Activated naive CD8-positive, alpha-beta T cell (primary cell): ENCODE results near the gene TIMM50.
"Not testable (repeated sequence)": the region's sequence is repeated elsewhere in the genome, so short reads cannot be mapped to it uniquely, and the experiment has no call there.

Experiments used
- H3K27ac Mint-ChIP-seq: one replicate; pipeline ENCODE4 v1.8.0; 2021; ENCODE audit warnings: mixed read lengths
- H3K27me3 Mint-ChIP-seq: one replicate; pipeline ENCODE4 v1.8.0; 2021; ENCODE audit warnings: mixed read lengths
- H3K36me3 Mint-ChIP-seq: one replicate; pipeline ENCODE4 v1.8.0; 2021; ENCODE audit warnings: mixed read lengths
- H3K4me1 Mint-ChIP-seq: one replicate; pipeline ENCODE4 v1.8.0; 2021; ENCODE audit warnings: low read depth, mixed read lengths
- H3K4me3 Mint-ChIP-seq: one replicate; pipeline ENCODE4 v1.8.0; 2021; ENCODE audit warnings: mild to moderate bottlenecking, mixed read lengths
- H3K9me3 Mint-ChIP-seq: one replicate; pipeline ENCODE4 v1.8.0; 2021; ENCODE audit warnings: low read depth, mixed read lengths

TIMM50 gene

GRCh38 chr19:39449116-39449797 lies 31.4 kb upstream of the TIMM50 start:
- H3K4me3 Mint-ChIP-seq: peak overlapping the region; percentile 97
- H3K4me1 Mint-ChIP-seq: peaks cover 70% of the 10 kb centered on the region
- H3K9me3 Mint-ChIP-seq: no peaks in the 10 kb centered on the region
- no peaks in the 10 kb centered on the region for H3K27me3 Mint-ChIP-seq
- H3K36me3 Mint-ChIP-seq: peaks cover 14% of the 10 kb centered on the region
- peak overlapping the region; percentile 99 for H3K27ac Mint-ChIP-seq

GRCh38 chr19:39451257-39451656 lies 29.4 kb upstream of the TIMM50 start:
- H3K27ac Mint-ChIP-seq, H3K9me3 Mint-ChIP-seq, H3K36me3 Mint-ChIP-seq, H3K27me3 Mint-ChIP-seq, H3K4me3 Mint-ChIP-seq: not testable (repeated sequence)
- H3K4me1 Mint-ChIP-seq: peaks cover 62% of the 10 kb centered on the region

- peaks cover 3% of the 10 kb centered on the region for H3K4me1 Mint-ChIP-seq
- H3K36me3 Mint-ChIP-seq: no peaks in the 10 kb centered on the region
- H3K27ac Mint-ChIP-seq: no peak overlapping the region
- no peak overlapping the region for H3K4me3 Mint-ChIP-seq
- no peaks in the 10 kb centered on the region for H3K9me3 Mint-ChIP-seq
- H3K27me3 Mint-ChIP-seq: no peaks in the 10 kb centered on the region
Measured at GRCh38 chr19:39463403-39463802, 17.2 kb upstream of the TIMM50 start.

- Mint-ChIP-seq H3K36me3 (peaks cover 3% of the 10 kb centered on the region), H3K4me1 (peaks cover 12% of the 10 kb centered on the region), H3K27me3 (no peaks in the 10 kb centered on the region), H3K4me3 (no peak overlapping the region), H3K27ac (no peak overlapping the region), H3K9me3 (no peaks in the 10 kb centered on the region)
Measured at GRCh38 chr19:39465956-39466747, 14.5 kb upstream of the TIMM50 start.

GRCh38 chr19:39467941-39468340 lies 12.7 kb upstream of the TIMM50 start:
- no peak overlapping the region for H3K4me3 Mint-ChIP-seq
- no peak overlapping the region for H3K27ac Mint-ChIP-seq
- H3K27me3 Mint-ChIP-seq: no peaks in the 10 kb centered on the region
- H3K4me1 Mint-ChIP-seq: peaks cover 18% of the 10 kb centered on the region
- H3K36me3 Mint-ChIP-seq: peaks cover 7% of the 10 kb centered on the region
- H3K9me3 Mint-ChIP-seq: no peaks in the 10 kb centered on the region

- Mint-ChIP-seq H3K9me3 (no peaks in the 10 kb centered on the region), H3K27me3 (no peaks in the 10 kb centered on the region), H3K4me3 (no peak overlapping the region), H3K36me3 (peaks cover 7% of the 10 kb centered on the region), H3K4me1 (peaks cover 18% of the 10 kb centered on the region), H3K27ac (no peak overlapping the region)
Measured at GRCh38 chr19:39469036-39469435, 11.6 kb upstream of the TIMM50 start.

- Mint-ChIP-seq H3K36me3 (peaks cover 7% of the 10 kb centered on the region), H3K4me1 (peaks cover 18% of the 10 kb centered on the region), H3K9me3 (no peaks in the 10 kb centered on the region), H3K4me3 (no peak overlapping the region), H3K27ac (peak overlapping the region; percentile 74), H3K27me3 (no peaks in the 10 kb centered on the region)
Measured at GRCh38 chr19:39469567-39469966, 11.1 kb upstream of the TIMM50 start.

GRCh38 chr19:39470724-39471339 lies 9.8 kb upstream of the TIMM50 start:
- peaks cover 18% of the 10 kb centered on the region for H3K4me1 Mint-ChIP-seq

GRCh38 chr19:39471756-39472536 lies 8.7 kb upstream of the TIMM50 start:
- Mint-ChIP-seq H3K4me3 (no peak overlapping the region), H3K36me3 (peaks cover 7% of the 10 kb centered on the region), H3K4me1 (peaks cover 18% of the 10 kb centered on the region), H3K27me3 (no peaks in the 10 kb centered on the region), H3K9me3 (no peaks in the 10 kb centered on the region), H3K27ac (peak overlapping the region; percentile 68)

More at GRCh38 chr19:39470724-39471339, 9.8 kb upstream of the TIMM50 start:
- Mint-ChIP-seq H3K27me3 (no peaks in the 10 kb centered on the region), H3K9me3 (no peaks in the 10 kb centered on the region), H3K27ac (peak overlapping the region; percentile 90), H3K36me3 (peaks cover 7% of the 10 kb centered on the region), H3K4me3 (no peak overlapping the region)

- H3K27me3 Mint-ChIP-seq: no peaks in the 10 kb centered on the region
- H3K4me3 Mint-ChIP-seq: no peak overlapping the region
- H3K36me3 Mint-ChIP-seq: peaks cover 7% of the 10 kb centered on the region
- H3K4me1 Mint-ChIP-seq: peaks cover 18% of the 10 kb centered on the region
- H3K27ac Mint-ChIP-seq: no peak overlapping the region
- H3K9me3 Mint-ChIP-seq: no peaks in the 10 kb centered on the region
Measured at GRCh38 chr19:39472746-39473442, 7.7 kb upstream of the TIMM50 start.

- H3K36me3 Mint-ChIP-seq: peaks cover 7% of the 10 kb centered on the region
Measured at GRCh38 chr19:39473443-39473960, 7.1 kb upstream of the TIMM50 start.

GRCh38 chr19:39474139-39474620 lies 6.5 kb upstream of the TIMM50 start:
- H3K9me3 Mint-ChIP-seq: no peaks in the 10 kb centered on the region
- H3K27ac Mint-ChIP-seq: no peak overlapping the region
- peaks cover 18% of the 10 kb centered on the region for H3K4me1 Mint-ChIP-seq
- no peak overlapping the region for H3K4me3 Mint-ChIP-seq
- H3K36me3 Mint-ChIP-seq: peaks cover 7% of the 10 kb centered on the region
- no peaks in the 10 kb centered on the region for H3K27me3 Mint-ChIP-seq

More at GRCh38 chr19:39473443-39473960, 7.1 kb upstream of the TIMM50 start:
- Mint-ChIP-seq H3K27me3 (no peaks in the 10 kb centered on the region), H3K9me3 (no peaks in the 10 kb centered on the region), H3K4me3 (no peak overlapping the region), H3K27ac (no peak overlapping the region), H3K4me1 (peaks cover 18% of the 10 kb centered on the region)

- H3K4me1 Mint-ChIP-seq: peaks cover 21% of the 10 kb centered on the region
- no peaks in the 10 kb centered on the region for H3K9me3 Mint-ChIP-seq
- H3K27ac Mint-ChIP-seq: no peak overlapping the region
- no peak overlapping the region for H3K4me3 Mint-ChIP-seq
- H3K36me3 Mint-ChIP-seq: peaks cover 4% of the 10 kb centered on the region
- no peaks in the 10 kb centered on the region for H3K27me3 Mint-ChIP-seq
Measured at GRCh38 chr19:39475748-39476147, 4.9 kb upstream of the TIMM50 start.

GRCh38 chr19:39479319-39479801 lies 1.3 kb upstream of the TIMM50 start:
- H3K27ac Mint-ChIP-seq, H3K27me3 Mint-ChIP-seq, H3K36me3 Mint-ChIP-seq, H3K9me3 Mint-ChIP-seq: not testable (repeated sequence)
- H3K4me1 Mint-ChIP-seq: peaks cover 24% of the 10 kb centered on the region
- H3K4me3 Mint-ChIP-seq: peak overlapping the region; percentile 97
